GM21423 (cell line): Measurements from ENCODE around the gene KRT24.
A peak's percentile ranks its signal among the peaks of the same experiment; 100 is the strongest.

Source experiments
- ATAC-seq: cut with Tn5 transposase; IDR thresholded peaks from one replicate; pipeline ENCODE4 v1.9.1; 2021; ENCODE audit warnings: mild to moderate bottlenecking, moderate library complexity; ENCODE audit not compliant: unreplicated experiment

KRT24 gene

GRCh38 chr17:40695874-40696472, 7.6 kb downstream of the KRT24 start:
- ATAC-seq: no peak

GRCh38 chr17:40694584-40694983, 9.0 kb downstream of the KRT24 start:
- ATAC-seq: no peak

- no peak for ATAC-seq
These were observed 16.4 kb downstream of the KRT24 start for GRCh38 chr17:40687106-40687505.

- no peak for ATAC-seq
These were observed 17.4 kb downstream of the KRT24 start for GRCh38 chr17:40686192-40686591.

GRCh38 chr17:40680998-40681397, 22.6 kb downstream of the KRT24 start:
- no peak for ATAC-seq

GRCh38 chr17:40679523-40679907, 24.0 kb downstream of the KRT24 start:
- no peak for ATAC-seq

- no peak for ATAC-seq
These were observed 24.5 kb downstream of the KRT24 start for GRCh38 chr17:40678902-40679522.

GRCh38 chr17:40675905-40676304, 27.6 kb downstream of the KRT24 start:
- no peak for ATAC-seq

- ATAC-seq: no peak
These were observed 30.9 kb downstream of the KRT24 start for GRCh38 chr17:40672654-40673053.

- no peak for ATAC-seq
These were observed 32.3 kb downstream of the KRT24 start for GRCh38 chr17:40671282-40671681.

GRCh38 chr17:40666331-40666730, 37.2 kb downstream of the KRT24 start:
- ATAC-seq: no peak

GRCh38 chr17:40664582-40665333, 38.8 kb downstream of the KRT24 start, which contains the start of gene KRT222:
Gene KRT222 (minus strand): TSS chr17:40665177. CDS start chr17:40665099, 78 bp downstream.
- ATAC-seq: no peak

GRCh38 chr17:40663252-40663651, 40.3 kb downstream of the KRT24 start:
- no peak for ATAC-seq

- ATAC-seq: no peak
These were observed 43.6 kb downstream of the KRT24 start for GRCh38 chr17:40659911-40660310.

GRCh38 chr17:40658396-40658795, 45.2 kb downstream of the KRT24 start:
- no peak for ATAC-seq

- ATAC-seq: no peak
These were observed 51.6 kb downstream of the KRT24 start for GRCh38 chr17:40651939-40652338.

GRCh38 chr17:40648384-40648968, 55.1 kb downstream of the KRT24 start:
- peak; percentile 26 for ATAC-seq
